HG03064 (cell line): ENCODE measurements around the gene BCHE.

Source experiments
- ATAC-seq: cut with Tn5 transposase; IDR thresholded peaks from one replicate; pipeline ENCODE4 v1.9.1; 2021; ENCODE audit warnings: low read depth; ENCODE audit not compliant: unreplicated experiment

The BCHE gene

GRCh38 chr3:165754219-165755007 lies 82.8 kb downstream of the BCHE start:
- no peak for ATAC-seq

GRCh38 chr3:165753560-165753959 lies 83.7 kb downstream of the BCHE start:
- no peak for ATAC-seq

DNA sequence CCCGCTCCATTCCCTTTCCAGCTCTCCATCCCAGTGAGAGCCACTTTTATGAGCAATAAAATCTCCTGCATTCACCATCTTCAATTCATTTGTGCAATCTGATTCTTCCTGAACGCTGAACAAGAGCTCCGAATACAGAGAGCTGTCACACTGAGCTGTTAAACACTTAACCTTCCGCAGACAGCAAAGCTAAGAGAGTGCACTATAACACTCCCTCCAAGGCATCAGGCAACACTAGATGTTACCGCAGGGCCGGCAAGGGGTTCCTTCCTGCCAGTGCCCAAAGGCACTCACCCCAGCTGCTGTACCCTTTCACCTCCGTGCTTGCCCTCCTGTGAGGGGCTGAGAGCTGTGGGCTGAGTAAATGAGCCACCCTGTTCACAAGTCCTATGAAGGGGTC lies 85.6 kb downstream of the BCHE start:
- ATAC-seq = no peak

DNA sequence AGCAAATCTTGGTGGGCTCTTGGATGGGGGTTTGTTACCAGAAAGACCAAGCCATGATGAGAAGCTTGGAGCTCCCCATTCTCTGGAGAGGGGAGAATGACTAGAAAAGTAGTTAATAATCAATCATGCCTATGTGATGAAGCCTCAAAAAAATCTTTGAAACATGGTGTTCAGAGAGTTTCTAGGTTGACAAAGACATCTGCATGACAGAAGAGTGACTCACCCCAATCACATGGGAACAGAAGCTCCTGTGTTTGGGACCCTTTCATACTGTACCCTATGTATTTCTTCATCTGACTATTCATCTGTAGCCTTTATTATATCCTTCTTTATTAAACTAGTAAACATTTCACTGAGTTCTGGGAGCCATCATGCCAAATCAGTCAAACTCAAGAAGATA lies 87.4 kb downstream of the BCHE start:
- no peak for ATAC-seq

DNA sequence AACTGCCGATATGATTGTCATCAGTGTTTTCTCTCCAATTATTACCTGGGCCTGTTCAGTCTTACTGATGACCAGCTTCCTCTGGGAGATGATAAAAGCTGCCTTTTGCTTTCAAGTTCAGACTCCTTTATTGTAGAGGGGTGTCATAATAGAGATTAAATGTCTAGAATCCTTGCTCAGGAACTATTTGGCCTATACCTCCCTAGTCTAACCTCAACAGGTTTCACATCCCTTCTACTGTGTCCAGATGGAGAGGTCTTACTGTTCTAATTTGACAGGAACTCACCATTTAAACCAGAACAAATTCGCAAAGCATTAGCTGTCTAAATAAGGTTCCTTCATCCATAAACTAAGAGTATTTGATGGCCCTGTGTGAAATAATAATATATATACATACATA lies 88.0 kb downstream of the BCHE start:
- ATAC-seq = no peak

GRCh38 chr3:165748094-165748493 lies 89.1 kb downstream of the BCHE start:
- ATAC-seq = no peak

GRCh38 chr3:165746874-165747273 lies 90.3 kb downstream of the BCHE start:
- ATAC-seq = no peak

GRCh38 chr3:165744025-165744424 lies 93.2 kb downstream of the BCHE start:
- ATAC-seq = no peak

- no peak for ATAC-seq
Observed at GRCh38 chr3:165742351-165742750, 94.9 kb downstream of the BCHE start.

GRCh38 chr3:165729756-165730155 lies 107.5 kb downstream of the BCHE start:
- no peak for ATAC-seq

DNA sequence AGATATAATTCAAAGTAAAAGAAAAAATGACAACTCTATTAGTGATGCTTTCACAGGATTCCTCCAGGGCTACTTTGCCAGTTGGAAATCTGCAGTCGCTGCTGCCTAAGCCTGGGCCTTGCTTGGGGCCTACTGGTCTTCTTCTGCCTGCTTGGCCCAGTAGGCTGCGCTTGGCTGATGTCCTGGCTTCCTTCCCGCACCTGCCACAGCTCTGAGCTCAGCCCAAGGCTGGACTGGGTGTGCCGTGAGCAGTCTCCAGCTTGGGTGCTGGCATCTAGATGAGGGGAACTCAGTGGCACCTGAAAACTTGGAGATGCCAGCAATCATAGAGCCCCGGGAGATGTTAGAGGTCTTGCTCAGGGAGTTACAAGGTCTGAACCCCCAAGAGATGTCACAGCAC lies 108.3 kb downstream of the BCHE start:
- no peak for ATAC-seq

DNA sequence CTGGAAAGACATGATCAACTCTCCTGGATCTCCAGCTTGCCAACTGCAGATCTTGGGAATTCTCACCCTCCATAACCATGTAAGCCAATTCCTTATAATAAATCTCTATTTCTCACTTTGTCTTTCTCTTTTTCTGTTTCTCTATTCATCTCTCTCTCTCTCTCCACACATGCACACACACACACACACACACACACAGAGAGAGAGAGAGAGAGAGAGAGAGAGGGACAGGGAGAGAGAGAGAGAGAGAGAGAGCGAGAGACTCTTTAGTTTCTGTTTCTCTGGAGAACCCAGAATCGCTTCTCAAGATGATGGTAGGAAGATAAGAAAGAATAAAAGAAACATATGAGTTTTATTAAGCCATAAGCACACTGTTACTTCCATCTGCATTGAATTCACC lies 111.9 kb downstream of the BCHE start:
- no peak for ATAC-seq
